RWPE1 (cell line): Measurements from ENCODE around the gene ASCL2.
"Not testable (repeated sequence)": the region's sequence is repeated elsewhere in the genome, so short reads cannot be mapped to it uniquely, and the experiment has no call there.

Experiments used
- CTCF ChIA-PET: fragments of 350-600 bp; sonication (Branson Sonifier 250); formaldehyde crosslinking; extraction: SDS; loops from one replicate; lab custom pipeline; 2021; lab: Yijun Ruan, JAX
- POLR2A ChIA-PET: fragments of 400-600 bp; formaldehyde crosslinking; extraction: SDS; loops from one replicate; lab custom pipeline; 2020; ENCODE audit warnings: antibody characterized with exemption; ENCODE audit not compliant: low non-redundant PET; lab: Yijun Ruan, JAX
- DNase-seq: peaks from one replicate; pipeline ENCODE4 v3.0.0; 2012; ENCODE audit warnings: low spot score
- H3K27ac ChIP-seq: fragments of 450-650 bp; 2 replicates; pipeline ENCODE4 v1.5.1; 2017
- CTCF ChIP-seq: fragments of 450-650 bp; conservative IDR thresholded peaks from 2 replicates; pipeline ENCODE4 v1.5.1; 2017; ENCODE audit warnings: low read depth, mild to moderate bottlenecking

The ASCL2 gene

DNA sequence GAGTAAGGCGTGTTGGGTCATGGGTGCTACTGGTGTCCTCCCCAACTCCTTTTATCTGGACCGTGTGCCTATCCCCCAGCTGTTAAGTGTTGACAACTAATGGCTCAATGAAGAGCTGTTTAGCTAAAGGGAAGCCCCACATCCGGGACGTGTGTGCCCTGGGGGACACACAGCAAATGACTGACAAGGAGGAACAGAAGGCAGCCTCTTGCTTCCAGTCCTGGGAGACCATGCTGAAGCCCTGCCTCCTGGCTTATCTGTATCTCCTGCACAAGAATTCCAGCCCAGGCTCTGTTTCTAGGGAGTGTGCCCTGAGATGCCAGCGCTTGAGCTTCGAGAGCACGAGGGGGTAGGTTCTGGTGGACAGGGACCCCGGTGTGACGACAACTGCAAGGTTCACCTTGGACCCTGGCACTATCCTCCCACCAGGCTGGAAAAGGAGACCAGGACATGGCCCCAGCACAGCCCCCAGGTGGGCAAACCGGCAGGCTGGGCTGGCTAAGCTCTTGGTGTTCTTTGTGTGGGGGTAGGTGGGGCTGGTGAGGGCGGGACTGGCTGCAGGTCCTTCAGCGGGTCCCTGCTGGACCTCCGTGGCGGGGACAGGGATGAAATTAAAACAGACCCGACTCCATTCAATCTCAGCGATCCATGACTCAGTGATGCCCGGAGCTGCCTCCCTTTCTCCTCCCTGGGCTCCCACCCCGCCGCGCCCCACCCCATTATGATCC, 21.0 kb downstream of the ASCL2 start:
- POLR2A ChIA-PET: no interaction called here
- CTCF ChIA-PET: interaction anchor here (1.1 to 1.2 kb wide), 2 partner anchors 9 to 41 kb away, joined by 3 to 4 read pairs; no protein-coding TSS in a partner anchor
- H3K27ac ChIP-seq: no peak overlapping the region
- DNase-seq: no peak
- TF ChIP-seq CTCF: no peak

GRCh38 chr11:2248762-2249161, 21.6 kb downstream of the ASCL2 start:
- H3K27ac ChIP-seq: no peak overlapping the region
- TF ChIP-seq CTCF: no peak
- DNase-seq: no peak
- POLR2A ChIA-PET: no interaction called here
- CTCF ChIA-PET: interaction anchor here (1.1 kb wide), 1 partner anchor 10 kb away, joined by 3 read pairs; no protein-coding TSS in a partner anchor

DNA sequence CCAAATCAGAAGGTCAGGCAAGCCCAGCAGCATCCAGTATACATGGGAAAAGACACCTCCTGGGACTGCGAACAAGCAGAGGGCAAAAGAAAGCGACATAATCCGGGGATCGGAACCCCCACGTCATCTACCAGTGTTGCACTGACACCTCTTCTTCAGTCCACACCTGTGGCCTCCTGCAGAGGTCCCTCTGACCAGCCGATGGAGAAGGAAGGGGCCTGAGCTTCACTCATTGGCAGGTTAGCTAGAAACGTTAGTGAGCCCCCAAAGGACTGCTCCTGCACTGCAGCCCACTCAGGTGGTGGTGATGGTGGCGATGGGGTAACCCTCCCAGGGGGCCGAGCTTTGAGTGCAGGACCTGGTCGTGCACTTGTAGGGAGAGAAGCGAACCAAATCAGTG, 22.1 kb downstream of the ASCL2 start:
- H3K27ac ChIP-seq: no peak overlapping the region
- POLR2A ChIA-PET: no interaction called here
- CTCF ChIA-PET: no interaction called here
- TF ChIP-seq CTCF: no peak
- DNase-seq: no peak

DNA sequence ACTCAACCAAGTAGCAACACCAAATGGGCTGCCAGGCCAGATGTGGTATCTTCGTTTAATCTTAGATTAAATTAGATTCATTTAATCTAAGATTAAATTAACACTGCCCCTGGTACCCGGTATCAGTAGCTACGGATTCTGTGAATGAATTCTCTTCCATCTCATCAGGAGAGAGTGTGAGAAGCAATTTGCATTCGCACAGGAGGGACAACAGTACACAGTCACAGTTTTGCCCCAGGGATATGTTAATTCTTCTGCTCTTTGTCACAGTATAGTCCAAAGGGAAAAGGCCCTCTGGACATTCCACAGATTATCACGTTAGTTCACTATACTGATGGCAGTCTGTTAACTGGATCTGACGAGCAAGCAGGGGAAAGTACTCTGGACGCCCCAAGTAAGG, 22.9 kb downstream of the ASCL2 start:
- no peak for TF ChIP-seq CTCF
- no peak overlapping the region for H3K27ac ChIP-seq
- ChIA-PET POLR2A (no interaction called here), CTCF (no interaction called here)
- no peak for DNase-seq

- no peak for TF ChIP-seq CTCF
- no peak for DNase-seq
- no peak overlapping the region for H3K27ac ChIP-seq
- CTCF ChIA-PET: no interaction called here
- POLR2A ChIA-PET: no interaction called here
Observed at GRCh38 chr11:2240834-2241233, 29.6 kb downstream of the ASCL2 start.

DNA sequence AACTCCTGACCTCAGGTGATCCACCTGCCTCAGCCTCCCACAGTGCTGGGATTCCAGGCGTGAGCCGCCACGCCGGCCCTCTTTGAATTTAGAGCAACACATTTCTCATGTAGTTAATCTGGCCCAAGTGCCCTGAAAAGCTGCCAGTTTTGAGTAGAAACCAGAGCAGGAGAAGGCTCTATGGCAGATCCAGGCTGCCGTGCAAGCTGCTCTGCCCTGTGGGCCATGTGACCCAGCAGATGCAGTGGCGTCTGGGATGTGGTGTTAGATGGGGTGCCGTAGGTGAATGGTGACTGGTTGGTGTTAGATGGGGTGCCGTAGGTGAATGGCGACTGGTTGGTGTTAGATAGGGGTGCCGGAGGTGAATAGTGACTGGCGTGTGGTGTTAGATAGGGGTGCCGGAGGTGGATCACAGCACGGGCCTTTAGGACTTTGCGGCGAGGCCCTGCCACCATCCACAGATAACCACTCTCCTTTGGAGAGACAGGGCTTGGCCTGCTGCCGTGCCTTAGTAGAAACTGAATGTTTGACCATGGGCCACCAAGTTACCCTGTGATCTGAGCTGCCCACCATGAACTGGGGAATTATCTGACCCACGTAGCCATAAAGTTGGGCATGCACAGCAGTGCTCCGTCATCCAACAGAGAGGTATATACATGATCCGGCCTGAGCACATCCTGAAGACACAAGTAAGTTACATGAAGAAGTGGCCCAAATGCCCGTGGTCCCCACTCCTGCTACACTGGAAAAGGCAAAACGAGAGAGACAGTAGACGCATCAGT, 32.7 kb downstream of the ASCL2 start:
- TF ChIP-seq CTCF: no peak
- DNase-seq: no peak
- CTCF ChIA-PET: no interaction called here
- POLR2A ChIA-PET: no interaction called here
- no peak overlapping the region for H3K27ac ChIP-seq

GRCh38 chr11:2236381-2237134, 33.8 kb downstream of the ASCL2 start:
- DNase-seq, POLR2A ChIA-PET, CTCF ChIA-PET, H3K27ac ChIP-seq: not testable (repeated sequence)
